22Rv1 (cell line): ENCODE data around the gene SNAP47.

ENCODE experiments used
- CTCF ChIP-seq: fragments of 450-650 bp; IDR thresholded peaks from 2 replicates; pipeline ENCODE4 v1.5.1; 2017; ENCODE audit warnings: mild to moderate bottlenecking
- ZFX ChIP-seq: fragments of 450-650 bp; IDR thresholded peaks from 2 replicates; pipeline ENCODE4 v1.6.1; 2017; ENCODE audit warnings: antibody characterized with exemption, borderline replicate concordance

DNA sequence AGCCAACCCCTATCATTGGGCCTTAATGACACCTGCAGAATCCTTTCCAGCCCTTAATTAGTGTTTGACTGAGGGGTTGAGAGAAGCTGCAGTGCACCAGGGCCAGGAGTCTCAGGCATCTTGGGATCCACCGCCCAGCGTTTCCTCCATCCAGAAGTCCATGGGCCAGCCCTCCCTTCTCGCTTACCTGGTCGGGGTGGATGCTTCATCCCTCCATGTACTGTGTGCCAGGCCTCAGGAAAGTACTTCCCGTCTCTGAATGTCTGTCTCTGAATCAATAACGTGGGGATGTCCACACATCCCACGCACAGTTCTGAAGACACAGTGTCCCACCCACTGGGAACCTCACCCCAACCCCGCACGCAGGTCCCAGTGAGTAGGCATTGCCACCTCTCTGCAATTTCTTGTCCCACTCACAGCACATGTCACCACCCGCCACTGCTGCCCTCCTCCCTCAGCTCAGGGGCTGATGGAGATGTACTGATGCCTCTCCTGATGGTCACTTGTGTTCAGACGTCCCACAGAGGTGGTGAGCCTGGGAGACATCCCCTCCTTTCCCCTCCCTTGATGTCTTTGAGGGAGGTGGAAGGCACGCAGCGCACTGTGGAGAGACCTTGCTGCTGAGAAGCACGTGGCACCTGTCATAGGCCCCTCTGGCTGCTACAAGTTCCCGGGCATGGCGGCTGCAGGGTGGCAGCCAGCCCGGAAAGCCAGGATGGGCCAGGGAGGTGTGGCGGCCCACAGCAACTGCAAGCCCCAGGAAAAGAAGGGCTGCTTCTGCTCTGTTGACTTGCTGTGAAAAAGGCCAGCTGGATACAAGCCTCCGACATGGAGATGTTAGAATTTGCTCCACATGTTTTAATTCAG, 50.8 kb downstream of the SNAP47 start:
- TF ChIP-seq CTCF (no peak), ZFX (no peak)
